ENCODE data around the gene TMEM198. TPM values are rescaled to one million over a fixed set of nuclear protein-coding genes. Genes with fewer than 3 reads are reported as not detected.
A peak's percentile ranks its signal among the peaks of the same experiment; 100 is the strongest.

Gene TMEM198
- total and polyA plus RNA-seq, 2 experiments from 2014 or later, result 5.6 to 13.7 TPM

- H3K27ac Mint-ChIP-seq, result no peak overlapping the region
- H3K79me2 ChIP-seq (replicated peaks; ENCODE audit: insufficient read depth), result peaks cover 14% of the 10 kb centered on the region
- peak overlapping the region; percentile 95 for H3K4me2 ChIP-seq
- peaks cover 20% of the 10 kb centered on the region for H3K27me3 Mint-ChIP-seq (ENCODE audit: insufficient read depth, low read depth, poor library complexity)
- peaks cover 12% of the 10 kb centered on the region for H3F3A ChIP-seq (replicated peaks; ENCODE audit: low read depth)
- no peak for ATAC-seq
- H3K4me1 Mint-ChIP-seq, result peaks cover 20% of the 10 kb centered on the region
- H3K27ac ChIP-seq (ENCODE audit: low read depth), result peak overlapping the region; percentile 59; the same call in 1 of the 2 replicates
- H3K4me1 ChIP-seq (ENCODE audit: insufficient read depth), result peaks cover 9% of the 10 kb centered on the region
- peak overlapping the region; percentile 96 for H3K4me3 ChIP-seq
- no peaks in the 10 kb centered on the region; the same call in 2 of the 3 replicates for H3K9me3 Mint-ChIP-seq
- peaks cover 9% of the 10 kb centered on the region; the same call in 1 of the 2 replicates for H3K27me3 ChIP-seq (ENCODE audit: insufficient read depth)
- peaks cover 40% of the 10 kb centered on the region for H3K36me3 Mint-ChIP-seq (ENCODE audit: low read depth)
- TF ChIP-seq NANOG (IDR thresholded peaks at IDR 0.05; ENCODE audit: borderline replicate concordance) (no peak), EZH2phosphoT487 (IDR thresholded peaks at IDR 0.05; ENCODE audit: unreplicated experiment) (no peak), EZH2 (IDR thresholded peaks at IDR 0.05; ENCODE audit: low read depth, unreplicated experiment) (no peak), ZNF331 (CRISPR knock-in tag; IDR thresholded peaks at IDR 0.05; ENCODE audit: low read depth) (no peak), ZNF462 (CRISPR knock-in tag; IDR thresholded peaks at IDR 0.05) (no peak), JUNB (IDR thresholded peaks at IDR 0.05; ENCODE audit: unreplicated experiment) (no peak)
- H3K36me3 ChIP-seq (ENCODE audit: insufficient read depth), result peaks cover 9% of the 10 kb centered on the region
- no peak for DNase-seq (ENCODE audit: low spot score)
- peak overlapping the region; percentile 90; the same call in 1 of the 2 replicates for H2AFZ ChIP-seq
- peak overlapping the region; percentile 90 for H3K4me3 Mint-ChIP-seq
- no peaks in the 10 kb centered on the region for H3K9me2 ChIP-seq (ENCODE audit: insufficient read depth)
- H4K20me1 ChIP-seq (replicated peaks; ENCODE audit: insufficient read depth), result peaks cover 18% of the 10 kb centered on the region
These were observed 739 bp downstream of the TMEM198 start for GRCh38 chr2:219544567-219544966.

All from GM23338 (cell line).